Gastroesophageal sphincter (tissue), 3 donors: ENCODE measurements around the gene NHLRC3.

Experiments
- POLR2AphosphoS5 ChIP-seq: sonication (generic); formaldehyde crosslinking; IDR thresholded peaks from one replicate; pipeline ENCODE4 v1.6.1; 2017; ENCODE audit warnings: antibody characterized with exemption
- TF ChIP-seq, protein P1 (sequence below), 4 experiments: fragments of 200-600 bp in 2 of 4; fragments of 450-650 bp in 2 of 4; sonication (generic) in 1 of 4; IDR thresholded peaks; one replicate each; pipeline ENCODE4 v1.5.1; 2017 to 2019; ENCODE audit warnings: antibody characterized with exemption in 4 of 4, mild to moderate bottlenecking in 2 of 4, moderate library complexity in 2 of 4

DNA sequence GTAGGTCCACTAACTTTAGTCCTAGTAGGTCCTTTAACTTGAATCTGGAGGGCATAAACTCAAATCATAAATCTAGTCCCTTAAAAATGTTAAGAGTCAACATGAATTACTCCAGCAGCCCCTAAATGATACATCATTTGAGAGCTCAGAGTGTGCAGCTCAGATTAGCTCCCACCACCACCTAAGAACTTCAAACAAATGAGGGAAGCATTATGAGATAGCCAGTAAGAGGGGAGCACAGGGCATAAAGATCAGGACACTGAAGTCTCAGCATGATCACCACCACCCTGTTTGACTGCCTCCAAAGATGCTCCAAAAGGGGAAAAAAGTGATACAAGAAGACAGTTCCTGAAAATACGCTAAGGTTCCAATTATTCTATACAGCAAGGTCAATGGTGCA lies 6.1 kb upstream of the NHLRC3 start:
- TF ChIP-seq, protein P1, sequence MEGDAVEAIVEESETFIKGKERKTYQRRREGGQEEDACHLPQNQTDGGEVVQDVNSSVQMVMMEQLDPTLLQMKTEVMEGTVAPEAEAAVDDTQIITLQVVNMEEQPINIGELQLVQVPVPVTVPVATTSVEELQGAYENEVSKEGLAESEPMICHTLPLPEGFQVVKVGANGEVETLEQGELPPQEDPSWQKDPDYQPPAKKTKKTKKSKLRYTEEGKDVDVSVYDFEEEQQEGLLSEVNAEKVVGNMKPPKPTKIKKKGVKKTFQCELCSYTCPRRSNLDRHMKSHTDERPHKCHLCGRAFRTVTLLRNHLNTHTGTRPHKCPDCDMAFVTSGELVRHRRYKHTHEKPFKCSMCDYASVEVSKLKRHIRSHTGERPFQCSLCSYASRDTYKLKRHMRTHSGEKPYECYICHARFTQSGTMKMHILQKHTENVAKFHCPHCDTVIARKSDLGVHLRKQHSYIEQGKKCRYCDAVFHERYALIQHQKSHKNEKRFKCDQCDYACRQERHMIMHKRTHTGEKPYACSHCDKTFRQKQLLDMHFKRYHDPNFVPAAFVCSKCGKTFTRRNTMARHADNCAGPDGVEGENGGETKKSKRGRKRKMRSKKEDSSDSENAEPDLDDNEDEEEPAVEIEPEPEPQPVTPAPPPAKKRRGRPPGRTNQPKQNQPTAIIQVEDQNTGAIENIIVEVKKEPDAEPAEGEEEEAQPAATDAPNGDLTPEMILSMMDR (IDR thresholded peaks at IDR 0.05) = no peak
- TF ChIP-seq POLR2AphosphoS5 = no peak
